ENCODE results near the gene LCNL1.

The LCNL1 gene

GRCh38 chr9:137015976-137016375 is 33.2 kb downstream of the LCNL1 start:
- H3K4me1 ChIP-seq (ENCODE audit: control insufficient read depth, insufficient read depth, low read length), result no peaks in the 10 kb centered on the region
- H3K27me3 ChIP-seq (ENCODE audit: control insufficient read depth, insufficient read depth, low read length), result no peaks in the 10 kb centered on the region
- H3K36me3 ChIP-seq (ENCODE audit: control insufficient read depth, insufficient read depth, low read length), result no peaks in the 10 kb centered on the region
- no peaks in the 10 kb centered on the region for H3K9me3 ChIP-seq (ENCODE audit: control insufficient read depth, low read length)
- no peak overlapping the region for H3K4me3 ChIP-seq (ENCODE audit: low read length)
- H3K9ac ChIP-seq (ENCODE audit: low read length), result no peak overlapping the region

- Histone ChIP-seq H3K4me1 (ENCODE audit: control insufficient read depth, insufficient read depth, low read length) (peaks cover 1% of the 10 kb centered on the region), H3K9me3 (ENCODE audit: control insufficient read depth, low read length) (no peaks in the 10 kb centered on the region), H3K27me3 (ENCODE audit: control insufficient read depth, insufficient read depth, low read length) (no peaks in the 10 kb centered on the region), H3K4me3 (ENCODE audit: low read length) (no peak overlapping the region), H3K9ac (ENCODE audit: low read length) (no peak overlapping the region), H3K36me3 (ENCODE audit: control insufficient read depth, insufficient read depth, low read length) (no peaks in the 10 kb centered on the region)
Observed at GRCh38 chr9:137016436-137016835, 33.6 kb downstream of the LCNL1 start.

GRCh38 chr9:137017071-137017470 is 34.3 kb downstream of the LCNL1 start:
- H3K4me1 ChIP-seq (ENCODE audit: control insufficient read depth, insufficient read depth, low read length), result peaks cover 8% of the 10 kb centered on the region
- no peaks in the 10 kb centered on the region for H3K36me3 ChIP-seq (ENCODE audit: control insufficient read depth, insufficient read depth, low read length)
- H3K4me3 ChIP-seq (ENCODE audit: low read length), result no peak overlapping the region
- H3K9ac ChIP-seq (ENCODE audit: low read length), result no peak overlapping the region
- H3K9me3 ChIP-seq (ENCODE audit: control insufficient read depth, low read length), result no peaks in the 10 kb centered on the region
- no peaks in the 10 kb centered on the region for H3K27me3 ChIP-seq (ENCODE audit: control insufficient read depth, insufficient read depth, low read length)

GRCh38 chr9:137017791-137018497 is 35.2 kb downstream of the LCNL1 start:
- Histone ChIP-seq H3K36me3 (ENCODE audit: control insufficient read depth, insufficient read depth, low read length) (no peaks in the 10 kb centered on the region), H3K9ac (ENCODE audit: low read length) (no peak overlapping the region), H3K9me3 (ENCODE audit: control insufficient read depth, low read length) (no peaks in the 10 kb centered on the region)

GRCh38 chr9:137018761-137019559 is 36.2 kb downstream of the LCNL1 start:
- no peaks in the 10 kb centered on the region for H3K36me3 ChIP-seq (ENCODE audit: control insufficient read depth, insufficient read depth, low read length)

More at GRCh38 chr9:137017791-137018497, 35.2 kb downstream of the LCNL1 start:
- Histone ChIP-seq H3K4me1 (ENCODE audit: control insufficient read depth, insufficient read depth, low read length) (peaks cover 17% of the 10 kb centered on the region), H3K4me3 (ENCODE audit: low read length) (no peak overlapping the region), H3K27me3 (ENCODE audit: control insufficient read depth, insufficient read depth, low read length) (no peaks in the 10 kb centered on the region)

GRCh38 chr9:137019891-137020683 is 37.3 kb downstream of the LCNL1 start:
- Histone ChIP-seq H3K9ac (ENCODE audit: low read length) (no peak overlapping the region), H3K4me3 (ENCODE audit: low read length) (no peak overlapping the region), H3K4me1 (ENCODE audit: control insufficient read depth, insufficient read depth, low read length) (peaks cover 21% of the 10 kb centered on the region), H3K9me3 (ENCODE audit: control insufficient read depth, low read length) (no peaks in the 10 kb centered on the region), H3K36me3 (ENCODE audit: control insufficient read depth, insufficient read depth, low read length) (no peaks in the 10 kb centered on the region), H3K27me3 (ENCODE audit: control insufficient read depth, insufficient read depth, low read length) (no peaks in the 10 kb centered on the region)

More at GRCh38 chr9:137018761-137019559, 36.2 kb downstream of the LCNL1 start:
- Histone ChIP-seq H3K9me3 (ENCODE audit: control insufficient read depth, low read length) (no peaks in the 10 kb centered on the region), H3K4me1 (ENCODE audit: control insufficient read depth, insufficient read depth, low read length) (peaks cover 20% of the 10 kb centered on the region), H3K9ac (ENCODE audit: low read length) (no peak overlapping the region), H3K27me3 (ENCODE audit: control insufficient read depth, insufficient read depth, low read length) (no peaks in the 10 kb centered on the region), H3K4me3 (ENCODE audit: low read length) (no peak overlapping the region)

- no peaks in the 10 kb centered on the region for H3K36me3 ChIP-seq (ENCODE audit: control insufficient read depth, insufficient read depth, low read length)
- no peak overlapping the region for H3K4me3 ChIP-seq (ENCODE audit: low read length)
- H3K9me3 ChIP-seq (ENCODE audit: control insufficient read depth, low read length), result no peaks in the 10 kb centered on the region
- peaks cover 30% of the 10 kb centered on the region for H3K4me1 ChIP-seq (ENCODE audit: control insufficient read depth, insufficient read depth, low read length)
- H3K9ac ChIP-seq (ENCODE audit: low read length), result no peak overlapping the region
- no peaks in the 10 kb centered on the region for H3K27me3 ChIP-seq (ENCODE audit: control insufficient read depth, insufficient read depth, low read length)
Observed at GRCh38 chr9:137020771-137021567, 38.2 kb downstream of the LCNL1 start.

- no peak overlapping the region for H3K9ac ChIP-seq (ENCODE audit: low read length)
- no peaks in the 10 kb centered on the region for H3K9me3 ChIP-seq (ENCODE audit: control insufficient read depth, low read length)
- no peaks in the 10 kb centered on the region for H3K36me3 ChIP-seq (ENCODE audit: control insufficient read depth, insufficient read depth, low read length)
- peaks cover 35% of the 10 kb centered on the region for H3K4me1 ChIP-seq (ENCODE audit: control insufficient read depth, insufficient read depth, low read length)
- H3K4me3 ChIP-seq (ENCODE audit: low read length), result no peak overlapping the region
- H3K27me3 ChIP-seq (ENCODE audit: control insufficient read depth, insufficient read depth, low read length), result no peaks in the 10 kb centered on the region
Observed at GRCh38 chr9:137021568-137021978, 38.8 kb downstream of the LCNL1 start.

- peaks cover 41% of the 10 kb centered on the region for H3K4me1 ChIP-seq (ENCODE audit: control insufficient read depth, insufficient read depth, low read length)
- H3K9ac ChIP-seq (ENCODE audit: low read length), result no peak overlapping the region
- no peaks in the 10 kb centered on the region for H3K9me3 ChIP-seq (ENCODE audit: control insufficient read depth, low read length)
- no peak overlapping the region for H3K4me3 ChIP-seq (ENCODE audit: low read length)
- H3K27me3 ChIP-seq (ENCODE audit: control insufficient read depth, insufficient read depth, low read length), result no peaks in the 10 kb centered on the region
- no peaks in the 10 kb centered on the region for H3K36me3 ChIP-seq (ENCODE audit: control insufficient read depth, insufficient read depth, low read length)
Observed at GRCh38 chr9:137021979-137022661, 39.3 kb downstream of the LCNL1 start.

GRCh38 chr9:137022662-137023008 is 39.8 kb downstream of the LCNL1 start:
- Histone ChIP-seq H3K9me3 (ENCODE audit: control insufficient read depth, low read length) (no peaks in the 10 kb centered on the region), H3K4me1 (ENCODE audit: control insufficient read depth, insufficient read depth, low read length) (peaks cover 45% of the 10 kb centered on the region), H3K27me3 (ENCODE audit: control insufficient read depth, insufficient read depth, low read length) (no peaks in the 10 kb centered on the region), H3K9ac (ENCODE audit: low read length) (no peak overlapping the region), H3K4me3 (ENCODE audit: low read length) (no peak overlapping the region), H3K36me3 (ENCODE audit: control insufficient read depth, insufficient read depth, low read length) (no peaks in the 10 kb centered on the region)

GRCh38 chr9:137023157-137023556 is 40.4 kb downstream of the LCNL1 start:
- no peak overlapping the region for H3K4me3 ChIP-seq (ENCODE audit: low read length)
- H3K4me1 ChIP-seq (ENCODE audit: control insufficient read depth, insufficient read depth, low read length), result peaks cover 45% of the 10 kb centered on the region
- H3K9me3 ChIP-seq (ENCODE audit: control insufficient read depth, low read length), result no peaks in the 10 kb centered on the region
- no peak overlapping the region for H3K9ac ChIP-seq (ENCODE audit: low read length)
- H3K36me3 ChIP-seq (ENCODE audit: control insufficient read depth, insufficient read depth, low read length), result no peaks in the 10 kb centered on the region
- no peaks in the 10 kb centered on the region for H3K27me3 ChIP-seq (ENCODE audit: control insufficient read depth, insufficient read depth, low read length)
